WTC11 (cell line): Measurements from ENCODE around the gene FAF1.

Source experiments
- CBFB ChIP-seq: sonication (generic); formaldehyde crosslinking; IDR thresholded peaks from 2 replicates; pipeline ENCODE4 v1.8.1; 2022; ENCODE audit warnings: mild to moderate bottlenecking, low read depth, missing genetic modification reagents
- CREB1 ChIP-seq: sonication (generic); formaldehyde crosslinking; IDR thresholded peaks from 2 replicates; pipeline ENCODE4 v1.8.0; 2023; ENCODE audit warnings: mild to moderate bottlenecking, missing genetic modification reagents
- CTCF ChIP-seq: fragments of 200-600 bp; IDR thresholded peaks from 2 replicates; pipeline ENCODE4 v1.8.0; 2022; ENCODE audit warnings: antibody characterized with exemption
- FOXK1 ChIP-seq: sonication (generic); formaldehyde crosslinking; IDR thresholded peaks from 2 replicates; pipeline ENCODE4 v1.8.0; 2022; ENCODE audit warnings: mild to moderate bottlenecking, moderate library complexity, missing genetic modification reagents
- NR2C2 ChIP-seq: sonication (generic); formaldehyde crosslinking; IDR thresholded peaks from 2 replicates; pipeline ENCODE4 v1.8.0; 2022; ENCODE audit warnings: mild to moderate bottlenecking, missing genetic modification reagents
- PREB ChIP-seq: sonication (generic); formaldehyde crosslinking; IDR thresholded peaks from 2 replicates; pipeline ENCODE4 v1.8.1; 2022; ENCODE audit warnings: mild to moderate bottlenecking, missing genetic modification reagents, moderate library complexity, borderline replicate concordance
- SMAD3 ChIP-seq: sonication (generic); formaldehyde crosslinking; IDR thresholded peaks from 2 replicates; pipeline ENCODE4 v1.8.0; 2022; ENCODE audit warnings: missing genetic modification reagents, mild to moderate bottlenecking, borderline replicate concordance
- USF2 ChIP-seq: sonication (generic); formaldehyde crosslinking; IDR thresholded peaks from 2 replicates; pipeline ENCODE4 v1.8.1; 2023; ENCODE audit warnings: mild to moderate bottlenecking, missing genetic modification reagents, moderate library complexity

DNA sequence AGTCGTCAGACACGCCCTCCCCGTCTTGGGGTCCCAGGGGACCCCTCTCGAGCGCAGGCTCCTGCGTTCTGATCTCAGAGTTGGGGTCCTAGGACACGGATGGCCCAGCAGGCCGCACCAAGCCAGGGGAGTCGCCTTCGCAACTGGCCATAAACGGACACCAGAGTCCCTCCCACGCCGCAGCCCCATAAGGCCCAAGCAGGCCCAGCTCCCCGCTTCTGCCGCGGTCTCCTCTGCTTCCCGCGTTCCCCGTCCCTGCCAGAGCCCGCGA is 537.5 kb downstream of the FAF1 start:
- TF ChIP-seq SMAD3 (CRISPR knock-in tag) (no peak), CREB1 (CRISPR knock-in tag) (no peak), FOXK1 (CRISPR knock-in tag) (no peak), CTCF (no peak), NR2C2 (CRISPR knock-in tag) (no peak), CBFB (CRISPR knock-in tag) (no peak), PREB (no peak), USF2 (CRISPR knock-in tag) (no peak)
